ENCODE results near the gene RPL32. TPM values are rescaled to one million over a fixed set of nuclear protein-coding genes. Genes with fewer than 3 reads are reported as not detected.
"Not testable (repeated sequence)": the region's sequence is repeated elsewhere in the genome, so short reads cannot be mapped to it uniquely, and the experiment has no call there.

The RPL32 gene
- total RNA-seq, 2 donors from 2014 or later: 626 to 829 TPM

DNA sequence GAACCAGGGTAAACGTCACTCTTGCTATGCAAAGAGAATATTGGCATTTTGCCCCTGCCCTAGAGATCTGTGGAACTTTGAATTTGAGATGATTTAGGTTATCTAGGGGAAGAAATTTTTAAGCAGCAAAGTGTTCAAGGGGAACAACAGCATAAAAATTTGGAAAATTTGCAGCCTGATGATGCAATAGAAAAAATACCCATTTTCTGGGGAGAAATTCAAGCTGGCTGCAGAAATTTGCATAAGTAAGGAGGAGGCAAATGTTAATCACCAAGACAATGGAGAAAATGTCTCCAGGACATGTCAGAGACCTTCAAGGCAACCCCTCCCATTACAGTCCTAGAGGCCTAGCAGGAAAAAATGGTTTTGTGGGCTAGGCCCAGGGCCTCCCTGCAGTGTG is 4.4 kb upstream of the RPL32 start:
- Histone ChIP-seq H3K27me3 (no peaks in the 10 kb centered on the region), H3K27ac (no peak overlapping the region), H3K9me3 (no peaks in the 10 kb centered on the region), H3K4me3 (no peak overlapping the region), H3K4me1 (peaks cover 0 to 3% of the 10 kb centered on the region in 2 donors), H3K36me3 (no peaks in the 10 kb centered on the region)
- TF ChIP-seq, protein P1, sequence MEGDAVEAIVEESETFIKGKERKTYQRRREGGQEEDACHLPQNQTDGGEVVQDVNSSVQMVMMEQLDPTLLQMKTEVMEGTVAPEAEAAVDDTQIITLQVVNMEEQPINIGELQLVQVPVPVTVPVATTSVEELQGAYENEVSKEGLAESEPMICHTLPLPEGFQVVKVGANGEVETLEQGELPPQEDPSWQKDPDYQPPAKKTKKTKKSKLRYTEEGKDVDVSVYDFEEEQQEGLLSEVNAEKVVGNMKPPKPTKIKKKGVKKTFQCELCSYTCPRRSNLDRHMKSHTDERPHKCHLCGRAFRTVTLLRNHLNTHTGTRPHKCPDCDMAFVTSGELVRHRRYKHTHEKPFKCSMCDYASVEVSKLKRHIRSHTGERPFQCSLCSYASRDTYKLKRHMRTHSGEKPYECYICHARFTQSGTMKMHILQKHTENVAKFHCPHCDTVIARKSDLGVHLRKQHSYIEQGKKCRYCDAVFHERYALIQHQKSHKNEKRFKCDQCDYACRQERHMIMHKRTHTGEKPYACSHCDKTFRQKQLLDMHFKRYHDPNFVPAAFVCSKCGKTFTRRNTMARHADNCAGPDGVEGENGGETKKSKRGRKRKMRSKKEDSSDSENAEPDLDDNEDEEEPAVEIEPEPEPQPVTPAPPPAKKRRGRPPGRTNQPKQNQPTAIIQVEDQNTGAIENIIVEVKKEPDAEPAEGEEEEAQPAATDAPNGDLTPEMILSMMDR (IDR thresholded peaks at IDR 0.05): no peak
- DNase-seq (ENCODE audit: low spot score): no peak

DNA sequence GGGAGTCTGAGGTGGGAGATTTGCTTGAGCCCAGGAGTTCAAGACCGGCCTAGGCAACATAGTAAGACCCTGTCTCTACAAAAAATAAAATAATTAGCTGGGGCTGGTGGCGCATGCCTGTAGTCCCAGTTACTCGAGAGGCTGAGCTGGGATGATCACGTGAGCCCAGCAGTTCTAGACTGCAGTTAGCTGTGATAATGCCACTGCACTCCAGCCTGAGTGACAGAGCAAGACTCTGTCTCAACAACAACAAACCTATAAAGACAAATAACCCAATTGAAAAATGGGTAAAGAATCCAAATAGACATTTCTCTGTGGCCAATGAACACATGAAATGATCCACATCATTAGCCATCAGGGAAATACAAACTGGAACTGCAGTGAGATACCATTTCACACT is 1.1 kb upstream of the RPL32 start:
- H3K27me3 ChIP-seq: no peaks in the 10 kb centered on the region
- TF ChIP-seq, protein P1 (IDR thresholded peaks at IDR 0.05): no peak
- H3K4me3 ChIP-seq: no peak overlapping the region
- no peak overlapping the region for H3K27ac ChIP-seq
- peaks cover 26% of the 10 kb centered on the region for H3K36me3 ChIP-seq
- no peaks in the 10 kb centered on the region for H3K9me3 ChIP-seq
- H3K4me1 ChIP-seq: peaks cover 0 to 35% of the 10 kb centered on the region in 2 donors
- DNase-seq (ENCODE audit: low spot score): no peak

DNA sequence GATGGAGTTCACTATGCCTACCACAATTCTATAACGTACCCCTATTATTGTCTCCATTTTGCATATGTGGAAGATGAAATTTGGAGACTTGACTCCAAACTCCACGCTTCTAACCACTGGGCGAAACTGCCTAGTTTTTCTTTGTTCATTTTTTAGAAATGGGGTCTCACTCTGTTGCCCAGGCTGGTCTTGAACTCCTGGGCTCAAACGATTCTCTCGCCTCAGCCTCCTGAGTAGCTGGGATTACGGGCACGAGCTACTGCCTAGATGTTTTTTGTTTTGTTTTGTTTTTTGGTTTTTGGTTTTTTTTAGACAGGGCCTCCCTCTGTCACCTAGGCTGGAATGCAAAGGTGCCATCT is 584 bp upstream of the RPL32 start:
- Histone ChIP-seq H3K27ac (peak overlapping the region; percentile 94 to 97), H3K9me3 (no peaks in the 10 kb centered on the region), H3K4me1 (peaks cover 0 to 35% of the 10 kb centered on the region in 2 donors), H3K36me3 (peaks cover 31% of the 10 kb centered on the region), H3K4me3 (peak overlapping the region in 1 of 2 donors; percentile 90), H3K27me3 (no peaks in the 10 kb centered on the region)
- TF ChIP-seq, protein P1 (IDR thresholded peaks at IDR 0.05): no peak
- DNase-seq (ENCODE audit: low spot score): no peak

DNA sequence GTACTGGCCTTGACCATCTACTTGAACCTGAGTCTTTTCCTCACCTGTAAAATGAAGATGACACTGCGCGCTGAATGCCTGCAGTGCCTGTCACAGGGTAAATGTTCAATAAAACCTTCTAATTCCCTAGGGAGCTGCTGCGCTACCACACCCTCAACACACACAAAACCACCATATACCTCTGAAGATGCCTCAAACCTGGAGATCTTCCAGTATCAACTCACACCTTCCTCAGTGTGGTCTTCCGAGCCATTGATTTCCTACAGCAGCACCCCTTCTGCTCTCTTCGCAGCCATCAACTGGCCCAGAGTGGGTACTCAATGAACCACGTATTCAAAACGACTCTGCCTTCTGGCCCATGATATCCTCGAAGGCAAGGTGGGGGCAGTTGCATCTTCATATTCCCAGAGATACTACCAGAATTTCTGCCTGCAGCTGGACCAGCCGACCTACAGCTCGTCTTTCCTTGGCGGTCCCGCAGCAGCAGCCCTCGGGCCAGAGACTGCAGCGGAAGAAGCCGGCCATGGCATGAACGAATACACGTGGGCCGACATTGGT is 695 bp downstream of the RPL32 start:
- DNase-seq (ENCODE audit: low spot score): no peak
- Histone ChIP-seq H3K27me3 (no peaks in the 10 kb centered on the region), H3K9me3 (no peaks in the 10 kb centered on the region), H3K36me3 (peaks cover 44% of the 10 kb centered on the region), H3K27ac (peak overlapping the region; percentile 94 to 97), H3K4me3 (peak overlapping the region; percentile 90 to 92), H3K4me1 (peaks cover 0 to 35% of the 10 kb centered on the region in 2 donors)
- TF ChIP-seq, protein P1 (IDR thresholded peaks at IDR 0.05): no peak

DNA sequence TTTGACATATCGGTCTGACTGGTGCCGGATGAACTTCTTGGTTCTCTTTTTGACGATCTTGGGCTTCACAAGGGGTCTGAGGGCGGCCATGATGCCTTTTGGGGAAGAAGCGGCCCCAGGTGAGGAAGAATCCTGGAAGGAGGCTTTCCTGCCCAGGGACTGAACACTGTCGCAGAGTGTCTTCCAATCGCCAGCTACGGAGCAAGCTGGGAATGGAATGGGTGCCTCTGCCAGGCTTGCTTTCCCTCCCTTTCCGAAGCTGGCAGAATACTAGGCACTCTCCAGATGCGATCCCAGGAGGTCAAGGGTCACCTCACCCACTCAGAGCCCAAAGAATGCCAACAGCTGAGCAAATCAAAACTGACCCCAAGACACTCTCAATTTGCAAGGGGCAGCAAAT is 1.2 kb downstream of the RPL32 start:
- H3K4me3 ChIP-seq: peak overlapping the region; percentile 90 to 92
- H3K36me3 ChIP-seq: peaks cover 49% of the 10 kb centered on the region
- peaks cover 0 to 35% of the 10 kb centered on the region in 2 donors for H3K4me1 ChIP-seq
- not testable (repeated sequence) for DNase-seq (ENCODE audit: low spot score); H3K27me3 ChIP-seq; H3K9me3 ChIP-seq
- peak overlapping the region; percentile 94 to 97 for H3K27ac ChIP-seq

DNA sequence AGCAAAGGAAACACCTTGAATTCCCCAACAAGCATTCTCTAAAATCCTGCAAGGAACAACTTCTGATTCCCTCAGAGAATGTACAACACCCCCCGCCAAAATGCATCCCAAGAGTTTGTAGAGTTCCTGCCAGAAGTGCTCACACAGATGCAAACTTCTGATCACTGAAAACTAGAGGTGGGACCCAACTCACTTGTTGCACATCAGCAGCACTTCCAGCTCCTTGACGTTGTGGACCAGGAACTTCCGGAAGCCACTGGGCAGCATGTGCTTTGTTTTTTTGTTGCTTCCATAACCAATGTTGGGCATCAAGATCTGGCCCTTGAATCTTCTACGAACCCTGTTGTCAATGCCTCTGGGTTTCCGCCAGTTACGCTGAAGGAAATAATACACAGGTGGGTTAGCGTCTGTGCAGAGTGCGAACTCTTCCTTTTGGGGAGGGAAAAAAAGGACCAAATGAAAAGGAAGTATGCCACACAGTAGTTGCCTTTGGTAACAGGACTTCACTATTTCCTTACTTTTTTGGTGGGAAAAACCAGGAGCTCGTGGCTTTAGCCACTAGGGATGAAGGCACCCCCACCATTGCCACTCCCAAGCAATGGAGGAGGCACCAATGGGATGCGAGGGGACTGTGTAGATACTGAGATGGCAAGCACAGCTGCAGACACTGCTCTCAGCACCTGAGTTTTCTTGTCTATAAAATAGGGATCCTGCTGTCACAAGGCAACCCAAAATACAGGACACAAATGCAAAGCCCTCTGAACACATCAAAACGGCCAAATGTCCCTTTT is 2.0 kb downstream of the RPL32 start:
- no peak overlapping the region for H3K27ac ChIP-seq

More for the DNA sequence above, 2.0 kb downstream of the RPL32 start:
- Histone ChIP-seq H3K4me1 (peaks cover 0 to 35% of the 10 kb centered on the region in 2 donors), H3K4me3 (peak overlapping the region in 1 of 2 donors; percentile 92), H3K36me3 (peaks cover 57% of the 10 kb centered on the region), H3K9me3 (no peaks in the 10 kb centered on the region), H3K27me3 (no peaks in the 10 kb centered on the region)
- DNase-seq (ENCODE audit: low spot score): no peak
- TF ChIP-seq, protein P1 (IDR thresholded peaks at IDR 0.05): no peak

Measured in right atrium auricular region (tissue), 2 donors.